HCT116 (cell line): ENCODE results near the gene CILP2. TPM values are rescaled to one million over a fixed set of nuclear protein-coding genes. Genes with fewer than 3 reads are reported as not detected.

Experiments used
- ATAC-seq: fragments of 200-7000 bp; cut with Tn5 transposase; 2 replicates; pipeline ENCODE4 v1.9.1; 2020; ENCODE audit warnings: mild to moderate bottlenecking, moderate library complexity
- BruUV-seq: library from RNA; stranded (reverse); fragments of 400-500 nt; replicated peaks from 2 replicates; lab custom pipeline; 2021; lab: Mats Ljungman, UMichigan
- CTCF ChIA-PET: fragments of 300-600 bp; sonication (Branson Sonifier 250); formaldehyde crosslinking; loops from one replicate; lab custom pipeline; 2021; ENCODE audit warnings: antibody characterized with exemption; lab: Charles Lee
- POLR2A ChIA-PET: fragments of 300-600, 350-600 bp; sonication (Branson Sonifier 250); formaldehyde crosslinking; loops from one replicate; lab custom pipeline; 2021; ENCODE audit warnings: antibody characterized with exemption; lab: Charles Lee
- RAD21 ChIA-PET, 2 experiments: fragments of 300-600 bp; sonication (Branson Sonifier 250); formaldehyde crosslinking; loops; one replicate each; lab custom pipeline; 2023; ENCODE audit warnings: low total read pairs in 2 of 2; ENCODE audit not compliant: uncharacterized antibody in 2 of 2, unreplicated experiment in 2 of 2, low non-redundant PET in 1 of 2; lab: Charles Lee
- DNase-seq: peaks from one replicate; pipeline ENCODE4 v3.0.0-alpha.2; 2010; ENCODE audit warnings: low read depth, low spot score
- H2AFZ ChIP-seq: fragments of 200-600 bp; shearing (Covaris generic), sonication (generic); 2 replicates; pipeline ENCODE4 v1.6.1; 2017; ENCODE audit warnings: low read depth, mixed run types, mixed read lengths, antibody characterized with exemption, low read length; ENCODE audit not compliant: poor library complexity, severe bottlenecking
- H3K27ac ChIP-seq: 2 replicates; pipeline ENCODE4 v1.5.1; 2012; ENCODE audit warnings: low read depth, low read length
- H3K27me3 ChIP-seq: fragments of 200-600 bp; sonication (generic); 2 replicates; pipeline ENCODE4 v1.6.1; 2016; ENCODE audit warnings: mixed run types, low read length, mixed read lengths; ENCODE audit not compliant: insufficient read depth
- H3K36me3 ChIP-seq, 2 experiments: fragments of 200-500 bp in 1 of 2; fragments of 200-600 bp in 1 of 2; sonication (Bioruptor generic) in 1 of 2; sonication (generic) in 1 of 2; 2 replicates each; pipeline versions ENCODE4 v1.5.1 to v1.6.1; 2014 to 2016; ENCODE audit warnings: low read length in 2 of 2, inconsistent platforms in 1 of 2, mixed read lengths in 1 of 2, mixed run types in 1 of 2; ENCODE audit not compliant: insufficient read depth in 2 of 2, control insufficient read depth in 1 of 2
- H3K4me1 ChIP-seq, 2 experiments: fragments of 200-600 bp in 1 of 2; sonication (generic) in 1 of 2; 2 replicates each; pipeline versions ENCODE4 v1.5.1 to v1.6.1; 2012 to 2017; ENCODE audit warnings: low read length in 2 of 2, inconsistent platforms in 1 of 2, mild to moderate bottlenecking in 1 of 2, mixed read lengths in 1 of 2, mixed run types in 1 of 2, moderate library complexity in 1 of 2; ENCODE audit not compliant: insufficient read depth in 2 of 2, control insufficient read depth in 1 of 2
- H3K4me2 ChIP-seq: fragments of 200-600 bp; sonication (generic); 2 replicates; pipeline ENCODE4 v1.6.1; 2017; ENCODE audit warnings: mixed run types, low read length, mixed read lengths
- H3K4me3 ChIP-seq, 2 experiments: fragments of 200-600 bp in 1 of 2; sonication (generic) in 1 of 2; replicated peaks in 1 of 2; 2 replicates each; pipeline ENCODE4 v1.5.1; 2011 to 2016; ENCODE audit warnings: low read length in 2 of 2, control low read depth in 1 of 2, low read depth in 1 of 2, mild to moderate bottlenecking in 1 of 2, mixed read lengths in 1 of 2, mixed run types in 1 of 2
- H3K79me2 ChIP-seq: fragments of 200-600 bp; sonication (generic); 2 replicates; pipeline ENCODE4 v1.6.1; 2017; ENCODE audit warnings: mild to moderate bottlenecking, mixed run types, low read length, moderate library complexity, mixed read lengths; ENCODE audit not compliant: insufficient read depth
- H3K9ac ChIP-seq: fragments of 200-600 bp; sonication (generic); 2 replicates; pipeline ENCODE4 v1.6.1; 2016; ENCODE audit warnings: low read length, mixed read lengths
- H3K9me2 ChIP-seq: fragments of 200-600 bp; sonication (generic), shearing (Covaris generic); 2 replicates; pipeline ENCODE4 v1.6.1; 2017; ENCODE audit warnings: mixed run types, mild to moderate bottlenecking, moderate library complexity; ENCODE audit not compliant: insufficient read depth
- H3K9me3 ChIP-seq, 2 experiments: fragments of 200-500 bp in 1 of 2; fragments of 200-600 bp in 1 of 2; sonication (Bioruptor generic) in 1 of 2; sonication (generic) in 1 of 2; 2 replicates each; pipeline ENCODE4 v1.6.1; 2014 to 2017; ENCODE audit warnings: low read length in 2 of 2, mixed read lengths in 2 of 2, inconsistent platforms in 1 of 2, low read depth in 1 of 2, mild to moderate bottlenecking in 1 of 2, mixed run types in 1 of 2, moderate library complexity in 1 of 2; ENCODE audit not compliant: control insufficient read depth in 1 of 2, insufficient read depth in 1 of 2
- H4K20me1 ChIP-seq: fragments of 200-600 bp; sonication (generic), shearing (Covaris generic); 2 replicates; pipeline ENCODE4 v1.6.1; 2017; ENCODE audit warnings: mixed run types, mild to moderate bottlenecking, moderate library complexity; ENCODE audit not compliant: insufficient read depth
- EGR1 ChIP-seq: IDR thresholded peaks from 2 replicates; pipeline ENCODE4 v1.6.1; 2012; ENCODE audit warnings: low read depth
- EZH2 ChIP-seq: fragments of 200-600 bp; sonication (generic); IDR thresholded peaks from 2 replicates; pipeline ENCODE4 v1.6.1; 2017; ENCODE audit warnings: antibody characterized with exemption, mixed run types
- EZH2phosphoT487 ChIP-seq: fragments of 200-600 bp; IDR thresholded peaks from 2 replicates; pipeline ENCODE4 v1.6.1; 2018; ENCODE audit warnings: antibody characterized with exemption, borderline replicate concordance
- JUND ChIP-seq: IDR thresholded peaks from 2 replicates; pipeline ENCODE4 v1.6.1; 2012
- MAX ChIP-seq: IDR thresholded peaks from 2 replicates; pipeline ENCODE4 v1.6.1; 2012
- SIN3A ChIP-seq: IDR thresholded peaks from 2 replicates; pipeline ENCODE4 v1.6.1; 2012; ENCODE audit warnings: low read depth
- SRF ChIP-seq: IDR thresholded peaks from 2 replicates; pipeline ENCODE4 v1.6.1; 2012; ENCODE audit warnings: low read depth
- ZBTB33 ChIP-seq: IDR thresholded peaks from 2 replicates; pipeline ENCODE4 v1.6.1; 2011; ENCODE audit warnings: mild to moderate bottlenecking, low read length, moderate library complexity; ENCODE audit not compliant: insufficient replicate concordance; ENCODE audit errors: extremely low read depth
- ZFX ChIP-seq: fragments of 450-650 bp; IDR thresholded peaks from 2 replicates; pipeline ENCODE4 v1.6.1; 2017
- ZNF274 ChIP-seq: fragments of 200-500 bp; sonication (Bioruptor generic); IDR thresholded peaks from 2 replicates; pipeline ENCODE4 v1.6.1; 2014; ENCODE audit warnings: mild to moderate bottlenecking, low read depth, low read length, inconsistent platforms
- intact Hi-C: fragments of 100-400 bp; cut with micrococcal nuclease; formaldehyde crosslinking; loops from 2 replicates; pipeline ENCODE4 v1.10.0; 2022
- total RNA-seq: library from RNA; stranded (reverse); gene quantifications from one replicate; pipeline ENCODE4 v1.2.1, GENCODE V29; 2021; ENCODE audit not compliant: unreplicated experiment

CILP2 gene
- total RNA-seq, 1 experiment from 2014 or later, result 13.1 TPM

GRCh38 chr19:19580418-19580817 is 42.4 kb downstream of the CILP2 start:
- POLR2A ChIA-PET, result no interaction called here
- RAD21 ChIA-PET, result no interaction called here

GRCh38 chr19:19581391-19581790 is 43.3 kb downstream of the CILP2 start:
- Histone ChIP-seq H3K9ac (no peak overlapping the region), H3K4me3 (no peak overlapping the region), H3K27ac (no peak overlapping the region), H3K9me3 (no peaks in the 10 kb centered on the region), H3K4me2 (no peak overlapping the region), H3K79me2 (no peaks in the 10 kb centered on the region), H3K27me3 (no peaks in the 10 kb centered on the region), H2AFZ (no peak overlapping the region), H3K4me1 (peaks cover 7 to 12% of the 10 kb centered on the region in 2 experiments; a peak in 3 of 4 replicates), H4K20me1 (no peaks in the 10 kb centered on the region), H3K9me2 (no peaks in the 10 kb centered on the region), H3K36me3 (no peaks in the 10 kb centered on the region)
- no TSS peak for BruUV-seq
- RAD21 ChIA-PET, result no interaction called here
- ATAC-seq (no peak), DNase-seq (no peak)
- TF ChIP-seq ZBTB33 (no peak), SIN3A (no peak), ZFX (no peak), SRF (no peak), ZNF274 (no peak), EZH2phosphoT487 (no peak), MAX (no peak)
- CTCF ChIA-PET, result no interaction called here
- POLR2A ChIA-PET, result no interaction called here
- intact Hi-C loops, result no loop called here

More at GRCh38 chr19:19580418-19580817, 42.4 kb downstream of the CILP2 start:
- Histone ChIP-seq H3K4me1 (peaks cover 7 to 12% of the 10 kb centered on the region in 2 experiments; a peak in 3 of 4 replicates), H4K20me1 (no peaks in the 10 kb centered on the region), H3K27ac (no peak overlapping the region), H3K4me2 (no peak overlapping the region), H3K4me3 (no peak overlapping the region), H3K79me2 (no peaks in the 10 kb centered on the region), H3K27me3 (no peaks in the 10 kb centered on the region), H3K9me3 (no peaks in the 10 kb centered on the region), H2AFZ (no peak overlapping the region), H3K9me2 (no peaks in the 10 kb centered on the region), H3K9ac (no peak overlapping the region), H3K36me3 (no peaks in the 10 kb centered on the region)
- no TSS peak for BruUV-seq
- intact Hi-C loops, result no loop called here
- TF ChIP-seq EGR1 (no peak), ZBTB33 (no peak), EZH2 (no peak), JUND (no peak), SIN3A (no peak)
- CTCF ChIA-PET, result no interaction called here
- ATAC-seq, result no peak
- no peak for DNase-seq
